A549 (cell line): Measurements from ENCODE around the gene LETM1. TPM values are rescaled to one million over a fixed set of nuclear protein-coding genes. Genes with fewer than 3 reads are reported as not detected.
A peak's percentile ranks its signal among the peaks of the same experiment; 100 is the strongest.

Experiments used
- ATAC-seq, 2 experiments: fragments of 200-7000 bp in 1 of 2; fragments of >200 bp in 1 of 2; cut with Nextera tagmentation in 1 of 2; cut with Tn5 transposase in 1 of 2; 3 replicates each; pipeline versions ENCODE4 v1.8.0 to v1.9.1; 2018 to 2020; ENCODE audit warnings: mild to moderate bottlenecking in 1 of 2, moderate library complexity in 1 of 2
- CTCF ChIA-PET: fragments of 300-600 bp; sonication (Branson Sonifier 250); formaldehyde crosslinking; extraction: SDS; loops from one replicate; lab custom pipeline; 2021; ENCODE audit warnings: antibody characterized with exemption, inconsistent platforms; lab: Yijun Ruan, JAX
- POLR2A ChIA-PET: fragments of 350-600 bp; formaldehyde crosslinking; extraction: SDS; loops from one replicate; lab custom pipeline; 2021; ENCODE audit warnings: antibody characterized with exemption, inconsistent platforms; lab: Yijun Ruan, JAX
- DNase-seq, 2 experiments: peaks; one replicate each; pipeline versions ENCODE4 v3.0.0 to v3.0.0-alpha.2; 2011 to 2016; ENCODE audit warnings: low read depth in 1 of 2, low spot score in 1 of 2
- FAIRE-seq: peaks from 2 replicates; lab custom pipeline; 2011; peaks lifted over from hg19 to GRCh38; lab: Jason Lieb, UNC
- H3K27ac ChIP-seq, 2 experiments: fragments of >200 bp; sonication (Bioruptor Twin); formaldehyde crosslinking; 3 replicates each; pipeline ENCODE4 v1.5.1; 2016 to 2017
- H3K4me1 ChIP-seq: fragments of >200 bp; sonication (Bioruptor Twin); formaldehyde crosslinking; 3 replicates; pipeline ENCODE4 v1.6.1; 2016
- H3K4me2 ChIP-seq: fragments of >200 bp; sonication (Bioruptor Twin); formaldehyde crosslinking; 3 replicates; pipeline ENCODE4 v1.6.1; 2016
- H3K4me3 ChIP-seq: fragments of >200 bp; sonication (Bioruptor Twin); formaldehyde crosslinking; 3 replicates; pipeline ENCODE4 v1.5.1; 2016
- H3K9me3 ChIP-seq: fragments of >200 bp; sonication (Bioruptor Twin); formaldehyde crosslinking; 3 replicates; pipeline ENCODE4 v1.6.1; 2016
- ATOH8 ChIP-seq: fragments of 250-450 bp; sonication (Bioruptor Pico); IDR thresholded peaks from 2 replicates; pipeline ENCODE4 v1.5.0; 2020; ENCODE audit warnings: low read depth, mild to moderate bottlenecking, moderate library complexity
- CBX2 ChIP-seq: fragments of 200-600 bp; sonication (generic); IDR thresholded peaks from 2 replicates; pipeline ENCODE4 v1.6.1; 2016; ENCODE audit warnings: low read depth, mild to moderate bottlenecking, borderline replicate concordance
- CBX8 ChIP-seq: fragments of 200-600 bp; sonication (generic); IDR thresholded peaks from 2 replicates; pipeline ENCODE4 v1.6.1; 2016
- CHD4 ChIP-seq: fragments of 200-600 bp; sonication (generic); IDR thresholded peaks from 2 replicates; pipeline ENCODE4 v1.6.1; 2016; ENCODE audit warnings: antibody characterized with exemption, mild to moderate bottlenecking, borderline replicate concordance
- EHF ChIP-seq: fragments of 250-450 bp; sonication (Bioruptor Pico); IDR thresholded peaks from 2 replicates; pipeline ENCODE4 v1.5.0; 2020; ENCODE audit warnings: mild to moderate bottlenecking
- FOSB ChIP-seq: fragments of 250-450 bp; sonication (Bioruptor Pico); IDR thresholded peaks from 2 replicates; pipeline ENCODE4 v1.5.0; 2020; ENCODE audit warnings: mild to moderate bottlenecking, moderate library complexity
- GATA3 ChIP-seq: IDR thresholded peaks from 2 replicates; pipeline ENCODE4 v1.6.1; 2012; ENCODE audit warnings: borderline replicate concordance
- HES2 ChIP-seq: fragments of >200 bp; sonication (Bioruptor Twin); formaldehyde crosslinking; IDR thresholded peaks from 2 replicates; pipeline ENCODE4 v1.6.1; 2016
- HEYL ChIP-seq: fragments of 250-450 bp; sonication (Bioruptor Pico); IDR thresholded peaks from 2 replicates; pipeline ENCODE4 v1.8.0; 2021; ENCODE audit warnings: mild to moderate bottlenecking, moderate library complexity
- HOXA7 ChIP-seq: fragments of 250-450 bp; sonication (Bioruptor Pico); IDR thresholded peaks from 2 replicates; pipeline ENCODE4 v1.5.0; 2020; ENCODE audit warnings: mild to moderate bottlenecking, moderate library complexity
- HOXB5 ChIP-seq: fragments of 250-450 bp; sonication (Bioruptor Pico); IDR thresholded peaks from 2 replicates; pipeline ENCODE4 v1.5.0; 2020; ENCODE audit warnings: mild to moderate bottlenecking, moderate library complexity
- KDM1A ChIP-seq: fragments of 200-600 bp; sonication (generic); IDR thresholded peaks from 2 replicates; pipeline ENCODE4 v1.6.1; 2016; ENCODE audit warnings: low read depth, mild to moderate bottlenecking
- KDM5A ChIP-seq: fragments of 200-600 bp; sonication (generic); IDR thresholded peaks from 2 replicates; pipeline ENCODE4 v1.6.1; 2016; ENCODE audit warnings: antibody characterized with exemption, mild to moderate bottlenecking
- MAFK ChIP-seq: fragments of 450-650 bp; IDR thresholded peaks from 2 replicates; pipeline ENCODE4 v1.6.1; 2014; ENCODE audit not compliant: partially characterized antibody
- MYC ChIP-seq: IDR thresholded peaks from 2 replicates; pipeline ENCODE4 v1.6.1; 2012; ENCODE audit warnings: mild to moderate bottlenecking, inconsistent platforms, low read length, improper control_type of control experiment, borderline replicate concordance
- PHF8 ChIP-seq: fragments of 200-600 bp; sonication (generic); IDR thresholded peaks from 2 replicates; pipeline ENCODE4 v1.6.1; 2016; ENCODE audit warnings: low read depth, mild to moderate bottlenecking, antibody characterized with exemption, moderate library complexity, borderline replicate concordance
- RAD21 ChIP-seq, 2 experiments: fragments of >200 bp in 1 of 2; sonication (Bioruptor Twin) in 1 of 2; formaldehyde crosslinking in 1 of 2; IDR thresholded peaks in 1 of 2; conservative IDR thresholded peaks in 1 of 2; 2 replicates in 1 of 2; 3 replicates in 1 of 2; pipeline ENCODE4 v1.6.1; 2012 to 2018; ENCODE audit warnings: inconsistent platforms in 1 of 2
- RCOR1 ChIP-seq: fragments of 150-350 bp; IDR thresholded peaks from 2 replicates; pipeline ENCODE4 v1.6.1; 2014; ENCODE audit warnings: antibody characterized with exemption, low read length, low read depth
- SMC3 ChIP-seq: fragments of >200 bp; sonication (Bioruptor Twin); formaldehyde crosslinking; IDR thresholded peaks from 3 replicates; pipeline ENCODE4 v1.6.1; 2018; ENCODE audit warnings: inconsistent platforms
- TFCP2L1 ChIP-seq: fragments of 250-450 bp; sonication (Bioruptor Pico); IDR thresholded peaks from 2 replicates; pipeline ENCODE4 v1.5.0; 2021; ENCODE audit warnings: mild to moderate bottlenecking
- TP53 ChIP-seq: fragments of 250-450 bp; sonication (Bioruptor Pico); IDR thresholded peaks from 2 replicates; pipeline ENCODE4 v1.5.0; 2021; ENCODE audit warnings: mild to moderate bottlenecking, moderate library complexity
- ZFP36 ChIP-seq: fragments of 450-650 bp; IDR thresholded peaks from 2 replicates; pipeline ENCODE4 v1.6.1; 2014; ENCODE audit warnings: borderline replicate concordance; ENCODE audit not compliant: partially characterized antibody
- WGBS: methylation state at CpG from one replicate; pipeline ENCODE4 v1.1.6; 2017; ENCODE audit errors: missing lambda C conversion rate; 5-methylcytosine and 5-hydroxymethylcytosine counted together
- polyA plus RNA-seq, 4 experiments: library from polyadenylated mRNA; depleted of rRNA in 3 of 4; stranded (reverse); fragments of >200 nt; fragmentation: RNase III in 1 of 4; extraction: RNeasy Plus Mini Kit Qiagen cat#74134 plus additional on column Dnase treatment in 1 of 4; gene quantifications; 2 replicates in 3 of 4; 3 replicates in 1 of 4; pipeline ENCODE4 v1.2.3, GENCODE V29; 2011 to 2017
- TF ChIP-seq, protein P1 (sequence below): IDR thresholded peaks from 2 replicates; pipeline ENCODE4 v1.6.1; 2012
- TF ChIP-seq, protein P2 (sequence below): fragments of 450-650 bp; IDR thresholded peaks from 2 replicates; pipeline ENCODE4 v1.6.1; 2014; ENCODE audit warnings: antibody characterized with exemption

LETM1 gene
- polyA plus RNA-seq, 2 of the 4 experiments (the other 2 are of a cell fraction) = 18.6 to 29.6 TPM

DNA sequence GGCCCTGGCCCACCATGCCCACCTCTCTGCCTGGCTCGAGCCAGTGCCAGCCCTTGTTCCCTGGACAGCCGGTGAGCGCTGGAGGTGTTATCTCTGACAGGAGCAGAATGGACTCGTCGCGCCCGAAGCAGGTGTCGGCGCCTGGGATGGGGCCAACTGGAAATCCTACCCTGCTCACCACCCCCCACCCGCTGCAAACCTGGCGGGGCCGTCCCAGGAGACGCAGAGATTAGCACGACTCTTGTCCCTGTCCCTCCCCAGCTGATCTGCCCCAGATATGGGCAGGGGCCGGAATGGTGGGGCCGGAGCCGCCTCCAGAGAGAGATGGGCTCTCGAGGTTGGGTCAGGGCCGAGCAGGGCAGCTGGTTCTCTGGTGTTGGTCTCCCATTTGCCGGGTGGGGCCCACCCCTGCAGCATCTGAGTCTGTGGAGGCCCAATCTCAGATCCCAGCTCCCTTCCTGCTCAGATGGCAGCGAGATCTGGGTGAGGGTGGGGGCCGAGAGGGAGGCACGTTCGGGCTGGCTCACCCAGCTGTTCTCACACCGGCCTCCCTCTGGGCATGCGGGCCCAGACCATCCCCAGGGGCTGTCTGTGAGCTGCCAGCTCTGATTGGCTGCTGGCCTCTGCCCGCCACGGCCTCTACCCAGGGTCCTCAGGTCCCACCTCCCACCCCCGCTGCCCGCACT lies 83.0 kb downstream of the LETM1 start:
- POLR2A ChIA-PET = no interaction called here
- 79% methylated on average over 21 of the region's 30 CpGs for WGBS
- H3K9me3 ChIP-seq = no peaks in the 10 kb centered on the region
- CTCF ChIA-PET = interaction anchor here (1.5 to 2.7 kb wide), 2 partner anchors 25 to 36 kb away, joined by 4 to 7 read pairs; no protein-coding TSS in a partner anchor
- H3K27ac ChIP-seq = peak overlapping the region in 1 of 2 experiments; percentile 39; a peak in 1 of 6 replicates
- no peak overlapping the region for H3K4me3 ChIP-seq
- FAIRE-seq = no peak
- 0 out of 6 replicates have a peak, but pooled peaks of 1 of the 2 experiments have one; percentile 3 for ATAC-seq
- peaks cover 26% of the 10 kb centered on the region for H3K4me1 ChIP-seq
- no peak for TF ChIP-seq MYC
- no peak for TF ChIP-seq SMC3
- TF ChIP-seq CBX8 = no peak
- TF ChIP-seq KDM1A = no peak
- TF ChIP-seq HOXB5 (CRISPR knock-in tag) = no peak
- no peak for TF ChIP-seq ATOH8 (CRISPR knock-in tag)
- TF ChIP-seq, protein P1, sequence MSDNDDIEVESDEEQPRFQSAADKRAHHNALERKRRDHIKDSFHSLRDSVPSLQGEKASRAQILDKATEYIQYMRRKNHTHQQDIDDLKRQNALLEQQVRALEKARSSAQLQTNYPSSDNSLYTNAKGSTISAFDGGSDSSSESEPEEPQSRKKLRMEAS = no peak
- no peak for TF ChIP-seq GATA3
- no peak for TF ChIP-seq HEYL (CRISPR knock-in tag)
- TF ChIP-seq CHD4 = no peak
- TF ChIP-seq HOXA7 (CRISPR knock-in tag) = no peak
- no peak for DNase-seq
- no peak overlapping the region for H3K4me2 ChIP-seq

DNA sequence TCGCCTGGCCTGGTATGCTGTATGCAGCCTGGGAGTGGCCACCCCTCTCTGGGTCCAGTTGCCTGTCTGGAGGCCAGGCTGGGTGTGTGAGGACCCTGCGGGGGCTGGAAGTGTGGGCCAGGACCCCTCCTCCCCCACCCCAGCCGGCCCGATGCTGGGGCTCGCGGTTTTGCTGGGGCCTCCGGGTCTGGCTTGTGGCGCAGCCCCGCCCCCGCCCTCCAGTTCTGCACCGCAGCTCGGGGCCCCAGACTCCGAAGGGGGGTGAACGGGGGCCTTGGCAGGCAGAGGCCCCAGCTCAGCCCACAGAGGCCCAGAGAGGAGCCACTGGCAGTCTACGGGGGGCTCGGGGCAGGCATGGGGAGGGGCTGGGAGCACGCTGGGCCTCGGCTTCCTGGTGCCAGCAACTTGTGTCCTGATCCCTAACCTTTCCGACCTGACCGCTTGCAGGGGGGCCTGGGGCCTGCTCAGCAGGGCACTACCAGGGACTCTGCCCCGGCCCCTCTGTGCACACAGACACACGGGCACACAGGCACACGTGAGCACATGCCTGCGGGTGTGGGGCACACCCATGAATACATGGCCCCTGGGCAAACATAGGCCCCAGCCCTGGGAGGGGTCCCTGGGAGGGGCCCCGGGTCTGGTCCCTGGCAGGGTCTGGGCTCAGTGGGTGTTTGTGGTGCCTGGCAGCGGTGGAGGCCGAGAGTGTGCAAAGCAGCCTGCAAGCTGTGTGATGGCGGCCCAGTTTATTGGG lies 84.2 kb downstream of the LETM1 start:
- no peaks in the 10 kb centered on the region for H3K9me3 ChIP-seq
- no peak overlapping the region for H3K4me3 ChIP-seq
- 90% methylated on average over 2 of the region's 28 CpGs for WGBS
- ChIA-PET CTCF (interaction anchor here (0.6 to 2.7 kb wide), 3 partner anchors 24 to 38 kb away, joined by 3 to 7 read pairs (median 4); no protein-coding TSS in a partner anchor), POLR2A (no interaction called here)
- 0 out of 6 replicates have a peak overlapping the region, but pooled peaks of 1 of the 2 experiments have one; percentile 59 for H3K27ac ChIP-seq
- H3K4me2 ChIP-seq = no peak overlapping the region
- FAIRE-seq (no peak), ATAC-seq (no peak), DNase-seq (no peak)
- H3K4me1 ChIP-seq = peaks cover 20% of the 10 kb centered on the region
- TF ChIP-seq KDM5A (no peak), FOSB (CRISPR knock-in tag) (no peak), TFCP2L1 (CRISPR knock-in tag) (no peak), RAD21 (conservative IDR thresholded peaks at IDR 0.05 in 1 of 2, IDR thresholded peaks at IDR 0.05 in 1 of 2) (no peak)
- TF ChIP-seq, protein P1 = no peak
- TF ChIP-seq, protein P2, sequence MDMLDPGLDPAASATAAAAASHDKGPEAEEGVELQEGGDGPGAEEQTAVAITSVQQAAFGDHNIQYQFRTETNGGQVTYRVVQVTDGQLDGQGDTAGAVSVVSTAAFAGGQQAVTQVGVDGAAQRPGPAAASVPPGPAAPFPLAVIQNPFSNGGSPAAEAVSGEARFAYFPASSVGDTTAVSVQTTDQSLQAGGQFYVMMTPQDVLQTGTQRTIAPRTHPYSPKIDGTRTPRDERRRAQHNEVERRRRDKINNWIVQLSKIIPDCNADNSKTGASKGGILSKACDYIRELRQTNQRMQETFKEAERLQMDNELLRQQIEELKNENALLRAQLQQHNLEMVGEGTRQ = no peak

DNA sequence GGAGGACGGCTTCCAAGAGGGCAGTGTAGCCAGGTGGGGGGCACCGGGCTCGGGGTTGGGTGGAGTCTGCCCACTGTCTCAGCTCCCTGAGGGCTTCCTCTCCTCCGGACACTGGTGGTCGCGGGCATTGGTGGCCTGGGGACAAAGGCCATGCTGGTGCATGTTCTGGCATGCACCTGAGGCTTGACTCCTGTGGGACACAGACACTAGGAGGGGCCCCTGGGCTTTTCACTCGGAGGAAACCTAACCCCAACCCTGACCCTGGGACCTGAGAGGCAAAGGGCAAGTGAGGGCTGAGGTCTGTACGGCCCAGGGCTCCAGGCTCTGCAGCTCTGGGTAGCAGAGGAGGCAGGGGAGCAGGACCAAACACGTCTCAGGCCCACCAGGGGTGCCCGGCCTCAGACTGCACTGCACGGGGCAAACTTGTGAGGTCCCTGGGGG lies 85.1 kb downstream of the LETM1 start:
- no peak overlapping the region for H3K4me2 ChIP-seq
- CTCF ChIA-PET = interaction anchor here (2.7 kb wide), 1 partner anchor 23 kb away, joined by 7 read pairs; no protein-coding TSS in a partner anchor

More for the DNA sequence above, 85.1 kb downstream of the LETM1 start:
- WGBS = 90% methylated on average over 3 of the region's 11 CpGs
- Histone ChIP-seq H3K9me3 (no peaks in the 10 kb centered on the region), H3K4me3 (no peak overlapping the region), H3K4me1 (peaks cover 20% of the 10 kb centered on the region), H3K27ac (peak overlapping the region in 1 of 2 experiments; percentile 59; a peak in 2 of 6 replicates)
- ATAC-seq = no peak
- no peak for DNase-seq
- FAIRE-seq = no peak
- no peak for TF ChIP-seq TP53 (CRISPR knock-in tag)
- TF ChIP-seq HES2 = no peak
- TF ChIP-seq ZFP36 = no peak
- no peak for TF ChIP-seq PHF8
- no peak for TF ChIP-seq MYC
- TF ChIP-seq EHF (CRISPR knock-in tag) = no peak
- TF ChIP-seq CBX2 = no peak
- TF ChIP-seq, protein P1 = no peak
- no peak for TF ChIP-seq MAFK
- TF ChIP-seq RCOR1 = no peak
- no peak for TF ChIP-seq TFCP2L1 (CRISPR knock-in tag)
- POLR2A ChIA-PET = no interaction called here
